Inflammatory macrophage treated with lipopolysaccharide for 1 hour (primary cell): ENCODE data around the gene FGR.

Experiments used
- DNase-seq, 2 donors: peaks; one replicate each; pipeline ENCODE4 v3.0.0-alpha.2; 2020 to 2022

The FGR gene

GRCh38 chr1:27599605-27600497, 35.1 kb downstream of the FGR start:
- DNase-seq, result no peak

- DNase-seq, result no peak
Observed at GRCh38 chr1:27598902-27599528, 36.0 kb downstream of the FGR start.

- DNase-seq, result no peak
Observed at GRCh38 chr1:27598295-27598687, 36.7 kb downstream of the FGR start.

GRCh38 chr1:27597516-27598294, 37.3 kb downstream of the FGR start:
- no peak for DNase-seq

GRCh38 chr1:27596986-27597385, 38.0 kb downstream of the FGR start:
- no peak for DNase-seq

GRCh38 chr1:27596261-27596660, 38.7 kb downstream of the FGR start:
- DNase-seq, result no peak

GRCh38 chr1:27595597-27595996, 39.4 kb downstream of the FGR start:
- no peak for DNase-seq

GRCh38 chr1:27594564-27595510, 40.1 kb downstream of the FGR start:
- DNase-seq, result no peak

- DNase-seq, result no peak
Observed at GRCh38 chr1:27593678-27594563, 41.1 kb downstream of the FGR start.

- DNase-seq, result no peak
Observed at GRCh38 chr1:27592931-27593677, 41.9 kb downstream of the FGR start.

GRCh38 chr1:27592232-27592930, 42.6 kb downstream of the FGR start:
- DNase-seq, result no peak

GRCh38 chr1:27591622-27592021, 43.4 kb downstream of the FGR start:
- no peak for DNase-seq

GRCh38 chr1:27590917-27591508, 44.0 kb downstream of the FGR start:
- no peak for DNase-seq

GRCh38 chr1:27589841-27590426, 45.1 kb downstream of the FGR start:
- no peak for DNase-seq

GRCh38 chr1:27589441-27589840, 45.5 kb downstream of the FGR start:
- DNase-seq, result no peak

- DNase-seq, result no peak
Observed at GRCh38 chr1:27588256-27589232, 46.4 kb downstream of the FGR start.

GRCh38 chr1:27585684-27586083, 49.3 kb downstream of the FGR start:
- no peak for DNase-seq

- no peak for DNase-seq
Observed at GRCh38 chr1:27584453-27584852, 50.5 kb downstream of the FGR start.
